ENCODE data around the gene APP.

APP gene

GRCh38 chr21:26070121-26070520, 100.4 kb downstream of the APP start:
- in situ Hi-C loops (cut with MboI; ENCODE audit: low sequenced_read_pairs): no loop called here

- in situ Hi-C loops (cut with MboI; ENCODE audit: low sequenced_read_pairs): no loop called here
Observed at GRCh38 chr21:26068776-26069175, 101.8 kb downstream of the APP start.

- in situ Hi-C loops (cut with MboI; ENCODE audit: low sequenced_read_pairs): no loop called here
Observed at GRCh38 chr21:26067836-26068594, 102.6 kb downstream of the APP start.

- in situ Hi-C loops (cut with MboI; ENCODE audit: low sequenced_read_pairs): no loop called here
Observed at GRCh38 chr21:26064506-26064905, 106.1 kb downstream of the APP start.

GRCh38 chr21:26061437-26061836, 109.1 kb downstream of the APP start:
- in situ Hi-C loops (cut with MboI; ENCODE audit: low sequenced_read_pairs): no loop called here

GRCh38 chr21:26060335-26061115, 110.0 kb downstream of the APP start:
- in situ Hi-C loops (cut with MboI; ENCODE audit: low sequenced_read_pairs): no loop called here

- in situ Hi-C loops (cut with MboI; ENCODE audit: low sequenced_read_pairs): no loop called here
Observed at GRCh38 chr21:26057477-26058170, 112.9 kb downstream of the APP start.

- in situ Hi-C loops (cut with MboI; ENCODE audit: low sequenced_read_pairs): no loop called here
Observed at GRCh38 chr21:26055841-26056264, 114.7 kb downstream of the APP start.

GRCh38 chr21:26055010-26055409, 115.6 kb downstream of the APP start:
- in situ Hi-C loops (cut with MboI; ENCODE audit: low sequenced_read_pairs): no loop called here

- in situ Hi-C loops (cut with MboI; ENCODE audit: low sequenced_read_pairs): no loop called here
Observed at GRCh38 chr21:26052057-26052456, 118.5 kb downstream of the APP start.

- in situ Hi-C loops (cut with MboI; ENCODE audit: low sequenced_read_pairs): no loop called here
Observed at GRCh38 chr21:26050857-26051256, 119.7 kb downstream of the APP start.

- in situ Hi-C loops (cut with MboI; ENCODE audit: low sequenced_read_pairs): no loop called here
Observed at GRCh38 chr21:26049803-26050202, 120.8 kb downstream of the APP start.

GRCh38 chr21:26047279-26047967, 123.1 kb downstream of the APP start:
- in situ Hi-C loops (cut with MboI; ENCODE audit: low sequenced_read_pairs): no loop called here

- in situ Hi-C loops (cut with MboI; ENCODE audit: low sequenced_read_pairs): no loop called here
Observed at GRCh38 chr21:26043891-26044290, 126.7 kb downstream of the APP start.

GRCh38 chr21:26042181-26042876, 128.2 kb downstream of the APP start:
- in situ Hi-C loops (cut with MboI; ENCODE audit: low sequenced_read_pairs): no loop called here

- in situ Hi-C loops (cut with MboI; ENCODE audit: low sequenced_read_pairs): no loop called here
Observed at GRCh38 chr21:26041431-26042180, 129.0 kb downstream of the APP start.

- in situ Hi-C loops (cut with MboI; ENCODE audit: low sequenced_read_pairs): no loop called here
Observed at GRCh38 chr21:26036916-26037315, 133.7 kb downstream of the APP start.

- in situ Hi-C loops (cut with MboI; ENCODE audit: low sequenced_read_pairs): no loop called here
Observed at GRCh38 chr21:26032263-26032662, 138.3 kb downstream of the APP start.

GRCh38 chr21:26028183-26028582, 142.4 kb downstream of the APP start:
- in situ Hi-C loops (cut with MboI; ENCODE audit: low sequenced_read_pairs): no loop called here

GRCh38 chr21:26027696-26028095, 142.9 kb downstream of the APP start:
- in situ Hi-C loops (cut with MboI; ENCODE audit: low sequenced_read_pairs): no loop called here

Measured in hTERT RPE-1 (cell line).